ENCODE measurements around the gene SERTAD3.
"Not testable (repeated sequence)": the region's sequence is repeated elsewhere in the genome, so short reads cannot be mapped to it uniquely, and the experiment has no call there.

The SERTAD3 gene

GRCh38 chr19:40411125-40411842, 32.9 kb downstream of the SERTAD3 start:
- no peak overlapping the region for H3K4me3 Mint-ChIP-seq
- no peaks in the 10 kb centered on the region for H3K9me3 Mint-ChIP-seq
- no peaks in the 10 kb centered on the region for H3K27me3 Mint-ChIP-seq (ENCODE audit: low read depth)
- no peak overlapping the region for H3K27ac Mint-ChIP-seq
- H3K4me1 Mint-ChIP-seq, result peaks cover 18% of the 10 kb centered on the region
- H3K36me3 Mint-ChIP-seq (ENCODE audit: low read depth), result no peaks in the 10 kb centered on the region
- no peak for TF ChIP-seq CTCF (IDR thresholded peaks at IDR 0.05; ENCODE audit: unreplicated experiment in 3 of 3)

- no peaks in the 10 kb centered on the region for H3K36me3 Mint-ChIP-seq (ENCODE audit: low read depth)
- no peak overlapping the region for H3K27ac Mint-ChIP-seq
- H3K27me3 Mint-ChIP-seq (ENCODE audit: low read depth), result no peaks in the 10 kb centered on the region
- H3K4me3 Mint-ChIP-seq, result no peak overlapping the region
- TF ChIP-seq CTCF (IDR thresholded peaks at IDR 0.05; ENCODE audit: unreplicated experiment in 3 of 3), result no peak
- H3K9me3 Mint-ChIP-seq, result no peaks in the 10 kb centered on the region
- peaks cover 8% of the 10 kb centered on the region for H3K4me1 Mint-ChIP-seq
Observed at GRCh38 chr19:40410030-40410389, 34.1 kb downstream of the SERTAD3 start.

- not testable (repeated sequence) for H3K27ac Mint-ChIP-seq
Observed at GRCh38 chr19:40408598-40408925, 35.6 kb downstream of the SERTAD3 start.

GRCh38 chr19:40407714-40408597, 36.2 kb downstream of the SERTAD3 start:
- Mint-ChIP-seq H3K4me1 (peaks cover 13% of the 10 kb centered on the region), H3K9me3 (no peaks in the 10 kb centered on the region), H3K4me3 (no peak overlapping the region), H3K27me3 (ENCODE audit: low read depth) (no peaks in the 10 kb centered on the region), H3K36me3 (ENCODE audit: low read depth) (no peaks in the 10 kb centered on the region), H3K27ac (no peak overlapping the region)
- no peak for TF ChIP-seq CTCF (IDR thresholded peaks at IDR 0.05; ENCODE audit: unreplicated experiment in 3 of 3)

More at GRCh38 chr19:40408598-40408925, 35.6 kb downstream of the SERTAD3 start:
- not testable (repeated sequence) for H3K9me3 Mint-ChIP-seq; H3K4me3 Mint-ChIP-seq; H3K27me3 Mint-ChIP-seq (ENCODE audit: low read depth); H3K36me3 Mint-ChIP-seq (ENCODE audit: low read depth)
- peaks cover 11% of the 10 kb centered on the region for H3K4me1 Mint-ChIP-seq

GRCh38 chr19:40403262-40403984, 40.7 kb downstream of the SERTAD3 start:
- Mint-ChIP-seq H3K4me1 (peaks cover 32% of the 10 kb centered on the region), H3K27ac (peak overlapping the region; percentile 51 to 66 (median 59)), H3K27me3 (ENCODE audit: low read depth) (no peaks in the 10 kb centered on the region), H3K9me3 (no peaks in the 10 kb centered on the region), H3K4me3 (peak overlapping the region; percentile 86 to 87 (median 86)), H3K36me3 (ENCODE audit: low read depth) (peaks cover 10% of the 10 kb centered on the region)
- TF ChIP-seq CTCF (IDR thresholded peaks at IDR 0.05; ENCODE audit: unreplicated experiment in 3 of 3), result peak in 1 of 3 experiments; percentile 10

GRCh38 chr19:40400559-40400958, 43.6 kb downstream of the SERTAD3 start:
- H3K4me1 Mint-ChIP-seq, result peaks cover 32% of the 10 kb centered on the region

More at GRCh38 chr19:40400559-40400958, 43.6 kb downstream of the SERTAD3 start:
- peaks cover 10% of the 10 kb centered on the region for H3K36me3 Mint-ChIP-seq (ENCODE audit: low read depth)
- peak overlapping the region in 1 of 3 experiments; percentile 5 for H3K4me3 Mint-ChIP-seq
- TF ChIP-seq CTCF (IDR thresholded peaks at IDR 0.05; ENCODE audit: unreplicated experiment in 3 of 3), result no peak
- peaks cover 5% of the 10 kb centered on the region for H3K27me3 Mint-ChIP-seq (ENCODE audit: low read depth)
- no peaks in the 10 kb centered on the region for H3K9me3 Mint-ChIP-seq
- peak overlapping the region in 1 of 3 experiments; percentile 21 for H3K27ac Mint-ChIP-seq
